ENCODE measurements around the gene WFDC10B.

DNA sequence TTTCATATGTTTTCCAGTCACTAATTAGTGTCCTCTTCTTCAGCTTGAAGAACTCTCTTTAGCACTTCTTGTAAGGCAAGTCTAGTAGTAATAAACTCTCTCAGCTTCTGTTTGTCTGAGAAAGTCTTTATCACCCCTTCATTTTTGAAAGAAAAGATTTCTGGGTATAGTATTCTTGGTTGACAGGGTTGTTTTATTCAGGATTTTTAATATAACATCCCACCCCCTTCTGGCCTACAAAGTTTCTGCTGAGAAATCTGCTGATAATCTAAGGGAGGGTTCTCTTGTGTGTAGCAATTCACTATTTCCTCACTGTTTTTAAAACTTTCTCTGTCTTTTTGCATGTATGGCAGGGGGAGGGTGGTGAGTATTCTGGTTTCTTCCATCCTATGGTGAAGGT is 25.2 kb downstream of the WFDC10B start:
- TF ChIP-seq, protein P1, sequence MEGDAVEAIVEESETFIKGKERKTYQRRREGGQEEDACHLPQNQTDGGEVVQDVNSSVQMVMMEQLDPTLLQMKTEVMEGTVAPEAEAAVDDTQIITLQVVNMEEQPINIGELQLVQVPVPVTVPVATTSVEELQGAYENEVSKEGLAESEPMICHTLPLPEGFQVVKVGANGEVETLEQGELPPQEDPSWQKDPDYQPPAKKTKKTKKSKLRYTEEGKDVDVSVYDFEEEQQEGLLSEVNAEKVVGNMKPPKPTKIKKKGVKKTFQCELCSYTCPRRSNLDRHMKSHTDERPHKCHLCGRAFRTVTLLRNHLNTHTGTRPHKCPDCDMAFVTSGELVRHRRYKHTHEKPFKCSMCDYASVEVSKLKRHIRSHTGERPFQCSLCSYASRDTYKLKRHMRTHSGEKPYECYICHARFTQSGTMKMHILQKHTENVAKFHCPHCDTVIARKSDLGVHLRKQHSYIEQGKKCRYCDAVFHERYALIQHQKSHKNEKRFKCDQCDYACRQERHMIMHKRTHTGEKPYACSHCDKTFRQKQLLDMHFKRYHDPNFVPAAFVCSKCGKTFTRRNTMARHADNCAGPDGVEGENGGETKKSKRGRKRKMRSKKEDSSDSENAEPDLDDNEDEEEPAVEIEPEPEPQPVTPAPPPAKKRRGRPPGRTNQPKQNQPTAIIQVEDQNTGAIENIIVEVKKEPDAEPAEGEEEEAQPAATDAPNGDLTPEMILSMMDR (conservative IDR thresholded peaks at IDR 0.05; ENCODE audit: low read depth, low read length) = no peak
- TF ChIP-seq EZH2 (IDR thresholded peaks at IDR 0.05; ENCODE audit: low read length, unreplicated experiment) = no peak

All from PC-3 (cell line).